ENCODE data around the gene TAC4. TPM values are rescaled to one million over a fixed set of nuclear protein-coding genes. Genes with fewer than 3 reads are reported as not detected.

Gene TAC4
- total RNA-seq, 3 donors from 2014 or later: not detected

DNA sequence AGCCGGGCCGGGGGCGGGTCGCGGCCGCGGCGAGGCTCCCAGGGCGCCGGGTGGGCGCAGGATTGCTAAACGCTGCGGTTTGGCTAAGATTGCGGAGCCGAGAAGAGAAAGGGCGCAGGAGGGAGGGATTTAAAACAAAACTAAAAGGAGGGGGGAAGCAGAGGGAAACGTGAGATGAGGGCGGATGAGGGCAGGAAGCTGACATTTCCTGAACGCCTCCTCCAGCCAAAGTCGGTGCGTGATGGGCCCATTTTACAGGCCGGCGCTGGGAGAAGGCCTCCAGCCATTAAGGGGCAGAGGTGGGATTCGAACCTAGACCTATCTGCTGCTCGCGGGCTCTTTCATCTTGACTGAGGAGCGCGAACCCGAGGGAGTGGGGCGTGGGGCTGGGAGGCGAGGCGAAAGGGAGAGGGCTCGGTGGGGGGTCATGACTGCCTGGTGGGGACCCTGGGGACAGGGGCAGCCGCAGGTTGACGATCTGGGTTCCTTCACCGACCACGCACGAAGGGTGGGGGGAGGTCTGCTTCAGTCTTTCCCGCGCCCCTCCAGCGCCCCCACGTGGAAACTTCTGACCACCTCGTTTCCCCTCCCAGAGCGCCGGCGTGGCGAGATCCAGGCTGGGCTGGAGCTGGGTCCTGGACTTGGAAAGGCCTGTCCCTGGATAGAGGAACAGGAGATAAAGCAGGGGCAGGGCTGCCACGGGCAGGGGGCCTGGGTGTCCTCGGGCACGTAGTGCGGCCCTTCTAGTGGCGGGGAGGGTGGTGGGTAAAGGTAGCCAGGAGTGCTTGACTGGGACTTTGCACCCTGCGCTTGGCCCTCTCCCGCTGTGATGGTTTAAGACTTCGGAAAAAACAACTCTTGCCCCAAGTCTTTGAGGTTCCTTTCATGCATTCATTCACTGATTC lies 3.8 kb upstream of the TAC4 start:
- intact Hi-C loops (cut with DNase I; ENCODE audit: low total_unique reads): loop anchor here (10.0 kb wide), 2 partner anchors 147 to 277 kb away; partner anchors contain the start of genes NXPH3 and SLC35B1
- H3K9me3 ChIP-seq: no peaks in the 10 kb centered on the region
- H3K4me1 ChIP-seq: peaks cover 5 to 6% of the 10 kb centered on the region in 2 donors
- TF ChIP-seq POLR2AphosphoS5 (IDR thresholded peaks at IDR 0.05): no peak
- no peak for TF ChIP-seq POLR2A (IDR thresholded peaks at IDR 0.05)
- peak; percentile 60 to 66 (median 61) for TF ChIP-seq CTCF (IDR thresholded peaks at IDR 0.05)
- H3K27ac ChIP-seq: peak overlapping the region; percentile 29 to 52
- DNase-seq (ENCODE audit: low spot score in 2 of 2): peak; percentile 40 to 72
- H3K27me3 ChIP-seq: no peaks in the 10 kb centered on the region
- peak overlapping the region; percentile 50 to 75 (median 63) for H3K4me3 ChIP-seq
- H3K36me3 ChIP-seq: no peaks in the 10 kb centered on the region

GRCh38 chr17:49850772-49851386 lies 3.0 kb upstream of the TAC4 start:
- no peaks in the 10 kb centered on the region for H3K9me3 ChIP-seq
- no peaks in the 10 kb centered on the region for H3K27me3 ChIP-seq
- peaks cover 5 to 6% of the 10 kb centered on the region in 2 donors for H3K4me1 ChIP-seq
- H3K36me3 ChIP-seq: no peaks in the 10 kb centered on the region
- TF ChIP-seq POLR2A (IDR thresholded peaks at IDR 0.05): no peak
- no peak for TF ChIP-seq CTCF (IDR thresholded peaks at IDR 0.05)
- TF ChIP-seq POLR2AphosphoS5 (IDR thresholded peaks at IDR 0.05): no peak
- DNase-seq (ENCODE audit: low spot score in 2 of 2): no peak
- peak overlapping the region; percentile 50 to 75 (median 63) for H3K4me3 ChIP-seq
- H3K27ac ChIP-seq: peak overlapping the region; percentile 29 to 52
- intact Hi-C loops (cut with DNase I; ENCODE audit: low total_unique reads): loop anchor here (10.0 kb wide), 2 partner anchors 146 to 276 kb away; partner anchors contain the start of genes NXPH3 and SLC35B1

GRCh38 chr17:49850218-49850610 lies 2.3 kb upstream of the TAC4 start:
- DNase-seq (ENCODE audit: low spot score in 2 of 2): no peak
- Histone ChIP-seq H3K27ac (no peak overlapping the region), H3K4me3 (no peak overlapping the region), H3K4me1 (peaks cover 5 to 6% of the 10 kb centered on the region in 2 donors), H3K36me3 (no peaks in the 10 kb centered on the region), H3K27me3 (no peaks in the 10 kb centered on the region), H3K9me3 (no peaks in the 10 kb centered on the region)
- intact Hi-C loops (cut with DNase I; ENCODE audit: low total_unique reads): loop anchor here (10.0 kb wide), 2 partner anchors 145 to 275 kb away; partner anchors contain the start of genes NXPH3 and SLC35B1
- TF ChIP-seq CTCF (IDR thresholded peaks at IDR 0.05) (no peak), POLR2A (IDR thresholded peaks at IDR 0.05) (no peak), POLR2AphosphoS5 (IDR thresholded peaks at IDR 0.05) (no peak)

GRCh38 chr17:49848739-49849138 lies 870 bp upstream of the TAC4 start:
- intact Hi-C loops (cut with DNase I; ENCODE audit: low total_unique reads): no loop called here
- Histone ChIP-seq H3K9me3 (no peaks in the 10 kb centered on the region), H3K27me3 (no peaks in the 10 kb centered on the region), H3K27ac (no peak overlapping the region), H3K36me3 (no peaks in the 10 kb centered on the region), H3K4me3 (no peak overlapping the region), H3K4me1 (peaks cover 5 to 6% of the 10 kb centered on the region in 2 donors)
- TF ChIP-seq POLR2AphosphoS5 (IDR thresholded peaks at IDR 0.05) (no peak), POLR2A (IDR thresholded peaks at IDR 0.05) (no peak), CTCF (IDR thresholded peaks at IDR 0.05) (no peak)
- DNase-seq (ENCODE audit: low spot score in 2 of 2): no peak

All from breast epithelium (tissue), 4 donors.